HG02759 (cell line): ENCODE measurements around the gene SESN1.

ENCODE experiments used
- ATAC-seq: cut with Tn5 transposase; IDR thresholded peaks from one replicate; pipeline ENCODE4 v1.9.1; 2021; ENCODE audit warnings: mild to moderate bottlenecking, moderate library complexity; ENCODE audit not compliant: unreplicated experiment

The SESN1 gene

GRCh38 chr6:109031416-109031815 lies 63.2 kb downstream of the SESN1 start:
- no peak for ATAC-seq

- ATAC-seq, result no peak
Observed at GRCh38 chr6:109029313-109029712, 65.3 kb downstream of the SESN1 start.

DNA sequence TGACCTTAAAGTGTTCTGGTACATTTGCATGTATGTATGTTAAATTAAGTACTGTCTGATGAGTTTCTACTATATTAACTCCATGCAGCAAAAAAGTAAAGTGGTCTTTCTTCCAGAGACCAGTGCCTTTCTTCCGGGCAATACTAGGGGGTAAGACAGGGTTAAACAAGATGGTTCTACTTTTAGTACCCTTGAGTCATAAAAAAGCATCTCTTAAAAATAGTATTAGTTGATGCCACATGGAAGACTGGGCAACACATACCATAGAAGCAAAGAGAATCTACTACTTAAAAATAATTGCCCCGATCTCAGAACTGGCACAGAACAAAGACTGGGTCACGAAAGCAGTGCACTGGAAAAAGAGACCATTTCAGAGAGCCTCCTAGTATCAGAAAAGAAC lies 66.2 kb downstream of the SESN1 start:
- no peak for ATAC-seq

GRCh38 chr6:109027964-109028363 lies 66.7 kb downstream of the SESN1 start:
- no peak for ATAC-seq

- no peak for ATAC-seq
Observed at GRCh38 chr6:109025639-109026038, 69.0 kb downstream of the SESN1 start.

GRCh38 chr6:109024784-109025183 lies 69.9 kb downstream of the SESN1 start:
- no peak for ATAC-seq

DNA sequence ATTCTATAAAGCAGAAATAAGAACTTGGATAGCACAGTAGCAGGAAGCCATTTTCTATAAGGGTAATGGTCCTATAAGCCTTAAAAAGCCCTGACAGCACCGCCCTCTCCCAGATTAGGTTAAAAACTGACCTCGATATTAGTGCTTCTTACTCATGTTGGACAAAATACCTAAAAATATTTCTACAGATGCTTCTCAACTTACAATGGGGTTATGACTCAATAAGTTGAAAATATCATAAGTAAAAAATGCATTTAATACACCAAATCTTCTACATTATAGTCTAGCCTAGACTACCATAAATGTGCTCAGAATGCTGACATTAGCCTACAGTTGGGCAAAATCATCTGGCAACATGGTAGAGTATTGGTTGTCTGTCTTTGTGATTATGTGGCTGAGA lies 70.3 kb downstream of the SESN1 start:
- no peak for ATAC-seq

DNA sequence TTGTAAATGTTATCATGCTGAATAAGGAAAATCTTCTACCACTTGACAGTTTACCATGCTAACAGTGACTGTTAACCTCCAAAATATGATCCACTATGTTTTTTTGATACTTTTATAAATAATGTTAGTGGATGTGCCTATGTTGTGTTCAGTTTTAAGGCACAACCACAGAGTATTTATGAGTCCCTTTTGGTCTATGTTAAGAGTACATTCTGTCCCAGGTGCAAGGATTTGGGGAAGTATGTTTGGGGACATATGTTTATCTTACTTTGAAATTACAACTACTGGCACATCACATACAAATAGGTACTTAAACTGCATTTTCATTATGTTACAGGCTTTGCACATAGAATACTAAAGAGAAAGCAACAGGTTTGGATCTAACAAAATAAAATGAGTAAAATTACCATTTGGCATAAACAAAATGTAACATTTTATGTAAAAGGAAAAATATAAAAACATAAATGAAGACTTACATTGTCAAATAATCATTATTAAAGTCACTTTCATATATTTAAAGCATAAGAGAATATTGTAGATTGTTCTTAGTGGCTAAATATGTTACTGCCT lies 71.2 kb downstream of the SESN1 start:
- ATAC-seq, result no peak

DNA sequence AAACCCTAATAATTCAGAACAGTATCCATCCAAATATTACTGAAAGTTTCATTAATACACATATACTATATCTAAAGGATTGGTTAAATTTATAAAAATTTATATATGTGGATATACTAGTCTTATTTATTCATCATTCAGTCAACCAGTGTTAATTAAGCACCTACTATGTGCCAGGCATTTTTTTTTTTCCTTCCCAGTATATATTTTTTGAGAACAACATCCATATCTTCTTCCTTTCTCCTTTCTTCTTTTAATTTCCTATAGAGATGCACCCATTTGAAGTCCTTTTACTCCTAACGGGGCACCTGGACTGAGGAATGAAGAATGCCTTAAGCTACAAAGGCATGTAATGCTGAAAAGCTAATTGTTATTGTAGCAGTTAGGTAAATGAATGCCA lies 72.8 kb downstream of the SESN1 start:
- ATAC-seq, result no peak

DNA sequence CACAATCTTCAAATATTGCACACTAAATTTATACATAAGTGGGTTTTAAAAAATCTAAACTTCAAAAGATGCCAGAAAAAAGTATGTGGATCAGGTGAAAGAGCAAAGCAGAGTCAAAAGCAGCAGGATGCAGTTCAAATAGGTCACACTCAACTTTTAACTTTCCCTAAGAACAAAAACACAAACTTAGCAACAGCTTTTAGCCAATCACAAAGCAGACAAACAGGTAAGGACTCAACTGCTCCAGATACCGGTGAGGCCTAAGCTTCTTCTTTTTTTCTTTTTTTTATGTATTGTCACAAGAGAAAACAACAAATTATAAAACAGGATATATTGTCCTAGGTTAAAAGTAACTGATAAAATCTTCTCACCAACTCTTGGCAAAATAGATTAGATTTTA lies 74.7 kb downstream of the SESN1 start:
- no peak for ATAC-seq

GRCh38 chr6:109015176-109015575 lies 79.5 kb downstream of the SESN1 start:
- ATAC-seq, result no peak

GRCh38 chr6:109014606-109015005 lies 80.0 kb downstream of the SESN1 start:
- no peak for ATAC-seq

DNA sequence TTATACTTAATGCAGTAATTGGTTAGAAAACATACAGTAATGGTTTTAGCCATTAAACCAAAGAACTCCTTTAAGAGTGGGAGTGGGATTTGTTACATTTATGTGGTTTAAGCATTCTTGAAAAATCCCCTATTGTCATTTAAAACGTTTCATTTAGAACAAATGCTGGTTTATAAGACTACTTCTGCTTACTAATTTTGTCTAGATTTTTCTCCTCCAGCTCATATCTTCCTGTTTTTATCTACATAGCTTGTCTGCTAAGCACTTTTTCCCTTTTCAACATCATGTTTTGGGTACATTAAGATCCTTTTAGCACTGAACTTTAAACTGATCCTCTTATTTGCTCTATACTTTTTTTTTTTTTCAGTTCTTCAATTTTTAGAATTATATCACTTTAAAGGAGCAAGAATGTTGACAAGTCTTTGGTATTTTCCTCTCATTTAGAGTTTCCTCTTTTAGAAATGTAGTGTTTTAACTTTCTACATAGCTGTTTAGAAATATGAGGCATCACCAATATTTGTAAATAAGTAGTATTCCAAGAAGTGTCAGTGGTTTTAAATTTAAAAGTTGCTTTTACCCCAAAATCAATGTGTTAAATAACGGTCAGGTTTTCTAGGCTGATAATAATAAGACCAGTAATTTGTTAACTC lies 80.9 kb downstream of the SESN1 start:
- ATAC-seq, result no peak

DNA sequence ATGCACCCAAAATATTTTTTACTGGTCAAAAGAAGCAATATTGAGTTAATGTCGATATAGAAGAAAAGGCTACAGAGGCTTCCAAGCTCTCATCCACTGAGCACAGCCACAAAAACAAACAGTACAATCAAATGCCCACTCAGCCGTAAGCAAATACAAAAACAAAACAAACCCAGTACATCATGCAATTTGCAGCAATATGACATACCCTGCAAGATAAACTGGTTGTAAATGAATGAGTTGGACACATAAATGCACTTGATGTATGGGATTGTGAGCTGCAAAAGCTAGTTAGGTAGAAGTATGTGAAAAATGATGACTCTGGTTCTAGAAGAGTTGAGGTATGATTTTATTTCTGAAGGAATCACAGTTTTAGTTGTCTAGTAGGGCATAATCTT lies 83.9 kb downstream of the SESN1 start:
- no peak for ATAC-seq

GRCh38 chr6:109009962-109010704 lies 84.5 kb downstream of the SESN1 start:
- ATAC-seq, result no peak

DNA sequence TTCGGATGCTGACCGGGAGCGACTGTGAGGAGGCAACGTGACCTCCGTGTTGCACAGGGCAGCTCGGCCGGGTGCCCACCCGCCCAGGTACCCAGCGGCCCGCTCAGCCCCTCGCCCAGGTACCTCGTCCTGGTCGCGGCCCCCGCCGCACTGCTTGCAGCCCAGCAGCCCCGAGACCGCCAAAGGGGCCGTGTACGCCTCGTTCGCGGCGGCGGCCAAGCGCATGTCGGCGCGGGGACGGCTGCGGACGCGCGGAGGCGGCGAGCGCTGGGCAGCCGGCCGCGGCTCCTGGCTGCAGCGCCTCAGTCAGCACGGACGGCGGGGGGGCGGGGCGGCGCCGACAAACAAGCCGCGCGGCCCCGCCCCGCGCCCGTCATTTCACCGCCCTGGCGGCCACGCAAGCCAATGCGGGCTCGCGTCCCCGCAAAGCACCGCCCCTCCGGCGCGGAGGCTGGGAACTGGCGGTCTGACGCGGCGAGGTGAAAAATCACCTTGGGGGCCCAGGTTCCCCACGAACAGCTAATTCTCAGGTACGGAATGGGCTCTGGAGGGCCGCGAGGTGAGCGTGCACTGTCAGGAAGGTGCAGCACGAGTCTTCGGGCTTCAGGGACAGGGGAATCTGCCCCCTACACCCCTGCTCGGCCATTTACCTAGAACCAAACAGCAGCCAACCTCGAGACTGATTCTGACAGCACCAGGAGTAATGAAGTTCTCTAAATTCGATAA lies 85.2 kb downstream of the SESN1 start:
- ATAC-seq, result peak; percentile 96

GRCh38 chr6:109008537-109009235 lies 86.0 kb downstream of the SESN1 start:
- no peak for ATAC-seq

- ATAC-seq, result no peak
Observed at GRCh38 chr6:109008054-109008453, 86.6 kb downstream of the SESN1 start.

GRCh38 chr6:109007521-109007920 lies 87.1 kb downstream of the SESN1 start:
- no peak for ATAC-seq

GRCh38 chr6:109006818-109007217 lies 87.8 kb downstream of the SESN1 start:
- ATAC-seq, result no peak

- no peak for ATAC-seq
Observed at GRCh38 chr6:109002882-109003281, 91.8 kb downstream of the SESN1 start.
